ENCODE results near the gene PRELID2.

- no peak for TF ChIP-seq POLR2A (IDR thresholded peaks at IDR 0.05; ENCODE audit: low read length)
- no peak for TF ChIP-seq GATA1 (IDR thresholded peaks at IDR 0.05; ENCODE audit: low read depth, low read length)
Measured at GRCh38 chr5:145805819-145806218, 29.3 kb downstream of the PRELID2 start.

Data from erythroblast (primary cell).